GM18520 (cell line): ENCODE data around the gene POLR2C.

Experiments
- ATAC-seq: cut with Tn5 transposase; IDR thresholded peaks from one replicate; pipeline ENCODE4 v1.9.1; 2021; ENCODE audit not compliant: unreplicated experiment

POLR2C gene

DNA sequence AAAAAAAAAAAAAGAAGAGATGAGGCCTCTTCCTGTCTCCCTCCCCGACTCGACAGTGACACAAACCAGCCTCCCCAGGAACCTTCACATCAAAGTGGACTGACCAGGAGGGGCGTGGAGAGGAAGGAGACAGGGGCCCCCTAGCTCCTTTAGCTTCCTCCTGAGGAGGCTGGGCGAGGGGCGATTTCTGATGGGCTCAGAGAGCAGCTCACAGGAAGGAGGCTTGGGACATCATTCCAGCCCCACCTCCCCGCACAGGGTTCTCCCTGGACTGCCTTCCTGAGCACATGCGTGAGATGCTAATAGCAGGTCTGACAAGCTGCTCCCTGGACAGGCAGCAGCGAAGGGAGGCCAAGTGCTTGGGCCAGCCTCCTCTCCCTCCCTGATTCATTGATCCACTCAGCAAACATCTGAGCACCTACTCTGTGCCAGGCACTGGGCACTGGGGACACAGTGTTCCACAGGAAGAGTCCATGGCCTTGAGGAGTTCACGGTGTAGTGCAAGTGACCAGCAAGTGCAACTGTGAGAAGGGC lies 38.2 kb downstream of the POLR2C start:
- no peak for ATAC-seq

DNA sequence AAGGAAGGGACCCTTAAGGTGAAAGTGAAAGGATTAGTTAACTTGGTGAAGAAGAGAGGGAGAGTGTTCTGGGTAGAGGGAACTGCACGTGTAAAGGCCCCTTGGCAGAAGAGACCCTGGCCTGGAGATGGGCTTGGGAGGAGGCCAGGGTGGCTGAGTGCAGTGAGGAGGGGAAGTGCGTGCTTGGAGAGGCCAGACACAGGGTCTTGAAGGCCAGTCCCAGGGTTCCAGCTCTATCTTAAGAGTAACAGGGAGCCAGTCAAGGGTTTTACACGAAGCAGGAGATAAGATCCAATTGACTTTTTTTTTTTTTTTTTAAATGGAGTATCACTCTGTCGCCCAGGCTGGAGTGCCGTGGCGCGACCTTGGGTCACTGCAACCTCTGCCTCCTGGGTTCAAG lies 39.0 kb downstream of the POLR2C start:
- no peak for ATAC-seq

DNA sequence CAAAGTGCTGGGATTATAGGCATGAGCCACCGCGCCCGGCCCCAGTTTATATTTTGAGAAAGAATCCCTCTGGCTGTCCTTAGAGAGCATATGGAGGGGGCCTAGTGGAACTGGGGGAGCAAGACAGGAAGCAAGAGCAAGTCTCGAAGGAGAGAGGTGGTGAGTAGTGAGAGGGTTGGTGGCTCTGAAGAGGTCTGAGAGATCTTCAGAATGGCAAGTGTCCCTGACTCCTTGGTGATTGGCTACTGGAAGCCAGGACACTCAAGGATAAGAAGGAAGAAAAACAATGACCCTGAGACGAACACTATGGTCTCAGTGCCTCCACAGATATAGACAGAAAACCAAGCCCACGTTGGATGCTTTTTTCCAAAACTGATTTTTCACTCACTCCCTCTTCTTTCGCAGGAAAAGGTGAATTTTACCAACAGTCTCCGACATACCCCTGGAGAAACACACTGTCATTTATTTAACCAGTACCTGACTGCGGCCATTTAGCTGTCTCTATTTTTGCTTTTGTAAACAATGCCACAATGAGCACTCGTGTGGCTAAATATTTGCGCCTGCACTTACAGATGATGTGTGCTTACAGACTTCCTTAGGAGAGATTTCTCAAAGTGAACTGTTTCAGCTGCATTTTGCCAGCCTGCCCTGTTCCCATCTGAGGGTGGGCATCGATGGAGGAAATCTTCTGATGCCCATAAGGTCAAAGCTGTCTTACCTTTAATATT lies 39.7 kb downstream of the POLR2C start:
- ATAC-seq: no peak

DNA sequence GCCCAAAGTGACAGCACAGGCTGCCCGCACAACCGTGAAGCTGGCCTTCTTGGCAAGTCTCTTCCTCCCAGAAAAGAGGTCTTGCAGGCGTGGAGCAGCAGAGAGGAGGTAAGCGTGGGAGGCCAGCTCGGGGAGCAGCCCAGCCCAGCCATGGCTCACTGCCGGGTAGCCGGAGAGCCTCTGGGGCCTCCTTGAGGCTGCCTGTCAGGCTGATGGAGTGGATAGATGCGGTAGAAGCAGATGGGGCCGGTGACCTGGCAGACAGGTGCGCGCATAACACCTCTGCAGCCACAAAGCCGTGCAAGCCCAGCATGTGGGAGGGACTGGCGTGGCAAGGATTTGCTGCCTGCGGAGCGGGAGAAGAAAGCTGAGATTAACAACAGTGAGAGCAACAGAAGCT lies 40.9 kb downstream of the POLR2C start:
- ATAC-seq: no peak

DNA sequence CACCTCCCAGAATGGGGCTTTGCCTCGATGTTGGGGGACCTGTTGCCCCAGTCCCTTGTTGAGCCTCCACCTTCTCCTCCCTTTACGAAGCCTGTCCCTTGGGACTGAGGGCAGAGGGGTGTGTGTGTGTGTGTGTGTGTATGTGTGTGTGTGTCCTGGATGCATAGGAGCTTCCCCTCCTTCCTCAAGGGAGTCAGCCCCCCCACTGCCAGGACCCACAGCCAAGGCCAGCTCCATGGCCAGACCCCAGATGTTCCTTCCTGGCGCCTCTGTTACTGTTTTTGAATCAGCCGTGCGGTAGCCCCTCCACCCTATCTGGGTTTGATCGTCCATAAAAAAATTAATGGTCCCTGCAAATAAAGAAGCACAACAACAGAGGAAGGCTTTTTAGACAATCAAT lies 41.5 kb downstream of the POLR2C start:
- no peak for ATAC-seq

DNA sequence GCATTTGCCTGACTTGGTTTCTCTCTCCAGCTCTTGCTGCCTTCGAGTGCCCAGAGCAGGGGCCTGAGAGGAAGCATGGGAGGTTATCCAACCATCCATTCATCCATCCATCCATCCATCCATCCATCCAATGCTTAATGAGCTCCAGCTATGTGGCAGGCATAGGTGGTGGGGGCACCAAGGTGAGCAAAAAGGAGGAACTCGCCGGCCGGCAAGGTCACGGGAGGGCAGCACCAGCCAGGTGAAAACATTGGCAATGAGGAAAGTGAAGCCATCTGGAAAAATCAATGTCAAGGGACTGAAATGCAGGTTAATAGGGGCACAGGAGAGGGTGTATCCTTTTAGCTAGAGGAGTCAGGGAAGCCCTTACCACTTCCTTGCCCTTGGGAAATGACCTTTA lies 42.0 kb downstream of the POLR2C start:
- no peak for ATAC-seq

DNA sequence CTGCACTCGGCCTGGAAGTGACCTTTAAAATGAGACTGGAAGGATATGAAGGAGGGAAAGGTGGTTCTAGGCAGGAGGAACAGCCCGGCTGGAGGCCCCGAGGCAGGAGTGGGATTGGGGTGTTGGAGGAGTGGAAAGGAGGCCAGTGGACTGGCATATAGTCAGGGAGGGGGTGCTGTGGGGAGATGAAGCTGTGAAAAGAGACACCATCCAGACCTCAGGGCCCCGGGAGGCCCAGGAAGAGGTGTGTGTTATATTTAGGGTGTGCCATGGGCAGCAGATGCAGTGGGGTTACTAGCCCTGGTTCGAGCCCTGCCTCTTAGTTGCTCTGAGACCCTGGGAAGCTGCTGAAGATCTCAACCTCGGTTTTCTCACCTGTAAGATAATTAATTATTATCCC lies 42.7 kb downstream of the POLR2C start:
- no peak for ATAC-seq

DNA sequence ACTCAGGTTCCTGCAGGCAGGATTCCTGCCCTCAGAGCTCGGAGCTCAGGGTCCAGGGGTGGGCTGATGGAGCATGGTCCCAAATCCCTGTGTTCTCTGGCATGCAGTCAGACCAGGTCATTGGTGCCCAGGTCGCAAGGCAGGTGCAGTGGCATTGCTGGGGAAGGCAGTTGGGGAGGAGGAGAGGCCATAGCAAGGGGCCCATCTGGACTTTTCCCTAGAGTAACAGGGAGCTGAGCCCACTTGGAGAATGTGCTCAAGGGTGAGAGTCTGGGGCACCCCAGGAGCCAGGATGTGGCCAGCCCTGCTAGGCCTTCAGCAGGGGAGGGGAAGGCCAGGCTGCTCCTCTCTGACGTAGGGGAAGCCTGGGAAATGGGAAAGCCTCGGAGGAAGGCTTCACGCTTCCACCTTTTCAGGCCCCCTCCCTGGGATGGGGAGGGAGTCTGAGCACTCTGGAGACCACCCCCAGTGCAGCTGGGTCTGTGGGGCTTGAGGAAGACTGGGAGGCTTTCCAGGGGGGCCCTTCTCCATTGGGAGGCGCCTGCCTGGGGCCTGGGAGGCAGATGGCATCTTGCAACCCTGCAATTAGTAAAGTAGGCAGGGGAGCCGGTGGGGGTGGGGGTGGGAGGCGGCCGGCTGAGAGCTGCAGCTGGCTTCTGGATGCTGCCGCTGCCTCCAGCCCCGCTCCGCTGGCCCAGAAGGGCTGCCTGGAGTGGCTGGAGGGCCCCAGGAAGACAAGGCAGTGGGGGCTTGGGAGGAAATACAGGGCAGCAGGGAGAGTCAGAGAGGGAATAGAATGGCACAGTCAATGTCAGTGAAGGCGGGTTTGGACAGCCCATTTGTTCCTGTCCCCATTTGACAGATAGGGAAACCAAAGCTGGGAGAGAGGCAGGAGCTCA lies 44.9 kb downstream of the POLR2C start:
- no peak for ATAC-seq

DNA sequence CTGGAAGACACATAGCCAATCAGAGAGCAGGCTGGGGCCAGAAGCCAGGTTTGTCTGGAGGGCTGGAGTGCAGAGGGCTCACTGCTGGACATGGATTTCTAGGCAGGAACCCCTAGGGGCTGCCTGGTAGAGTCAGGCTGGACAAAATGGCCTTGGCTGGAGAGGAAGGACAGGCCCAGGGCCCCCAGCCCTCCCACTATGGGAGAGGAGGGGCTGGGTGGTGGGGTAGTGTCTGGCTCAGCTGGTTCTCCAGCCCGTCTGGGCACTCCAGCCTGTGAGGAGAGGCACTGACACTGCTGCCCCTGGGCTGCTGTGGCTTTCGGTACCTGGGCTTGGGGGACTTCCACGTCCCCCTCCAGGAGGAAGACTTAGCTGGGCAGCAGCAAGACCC lies 45.6 kb downstream of the POLR2C start:
- no peak for ATAC-seq

DNA sequence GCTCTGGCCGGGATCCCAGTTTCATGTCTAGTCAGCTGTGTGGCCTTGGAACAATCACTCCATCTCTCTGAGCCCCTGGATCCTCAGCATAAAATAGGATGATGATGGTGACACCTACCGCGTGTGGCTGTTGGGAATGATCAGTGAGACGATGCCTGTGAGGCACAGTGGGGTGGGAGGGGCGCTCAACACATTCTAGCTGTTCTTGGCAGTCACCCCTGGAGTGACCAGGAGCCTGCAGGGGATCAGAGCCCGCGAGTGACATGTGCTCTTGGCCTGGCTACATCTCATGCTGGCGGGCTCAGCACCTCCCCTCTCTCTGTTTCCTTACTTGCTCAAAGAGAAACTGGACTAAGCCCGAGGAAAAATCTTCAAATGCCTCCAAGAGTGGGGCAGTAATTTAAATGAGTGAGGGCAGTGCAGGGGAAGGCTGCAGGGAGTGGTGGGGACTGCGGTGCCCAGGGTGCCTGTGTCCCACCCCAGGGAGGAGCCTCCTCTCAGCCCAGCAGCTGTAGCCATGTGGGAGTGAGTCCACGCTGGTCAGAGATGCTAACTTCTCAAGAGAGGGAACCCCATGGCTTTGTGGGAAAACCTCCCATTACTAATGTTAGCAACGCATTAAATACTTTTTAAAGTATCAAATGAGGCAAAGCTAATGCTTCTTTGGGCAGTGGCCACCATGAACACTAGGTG lies 46.9 kb downstream of the POLR2C start:
- ATAC-seq: no peak

DNA sequence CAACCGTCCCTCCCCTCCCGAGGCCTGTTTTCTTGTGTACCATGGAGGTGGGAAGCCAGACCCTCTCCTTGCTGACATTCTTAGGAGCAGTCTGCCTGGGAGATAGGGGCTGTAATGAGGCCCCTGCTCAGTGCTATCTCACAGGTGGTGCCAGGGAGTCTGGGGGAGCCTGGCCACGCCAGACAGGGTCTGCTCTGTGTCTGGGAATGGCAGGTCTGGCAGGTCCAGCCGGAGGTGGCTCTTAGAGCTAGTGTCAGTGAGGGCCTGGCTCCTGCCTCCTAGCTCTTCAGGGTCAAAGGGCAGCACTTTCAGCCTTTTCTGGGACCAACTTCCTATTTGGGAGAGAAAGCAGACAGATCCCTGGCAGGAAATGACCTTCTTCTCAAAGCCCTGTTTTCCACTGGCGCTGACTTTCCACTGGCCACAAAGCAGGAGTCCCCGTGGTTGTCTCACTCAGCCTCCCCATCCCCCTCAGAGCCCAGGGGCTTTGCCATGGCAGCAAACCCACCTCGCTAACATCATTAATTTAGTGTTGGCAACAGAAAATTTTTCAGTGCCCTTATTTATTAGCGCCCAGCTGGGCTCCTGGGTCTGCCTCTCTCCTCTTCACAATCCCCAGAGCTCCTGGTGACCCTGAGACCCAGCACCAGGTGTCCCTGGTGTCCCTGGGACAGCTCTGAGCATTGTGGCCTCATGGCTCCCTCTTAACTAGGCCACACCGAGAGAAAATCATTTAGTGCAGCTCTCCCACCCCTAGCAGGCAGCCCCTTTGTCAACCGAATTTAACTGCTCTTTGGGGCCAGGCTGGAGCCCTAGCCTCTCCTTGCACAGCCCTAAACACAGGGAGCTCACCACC lies 47.8 kb downstream of the POLR2C start:
- no peak for ATAC-seq

DNA sequence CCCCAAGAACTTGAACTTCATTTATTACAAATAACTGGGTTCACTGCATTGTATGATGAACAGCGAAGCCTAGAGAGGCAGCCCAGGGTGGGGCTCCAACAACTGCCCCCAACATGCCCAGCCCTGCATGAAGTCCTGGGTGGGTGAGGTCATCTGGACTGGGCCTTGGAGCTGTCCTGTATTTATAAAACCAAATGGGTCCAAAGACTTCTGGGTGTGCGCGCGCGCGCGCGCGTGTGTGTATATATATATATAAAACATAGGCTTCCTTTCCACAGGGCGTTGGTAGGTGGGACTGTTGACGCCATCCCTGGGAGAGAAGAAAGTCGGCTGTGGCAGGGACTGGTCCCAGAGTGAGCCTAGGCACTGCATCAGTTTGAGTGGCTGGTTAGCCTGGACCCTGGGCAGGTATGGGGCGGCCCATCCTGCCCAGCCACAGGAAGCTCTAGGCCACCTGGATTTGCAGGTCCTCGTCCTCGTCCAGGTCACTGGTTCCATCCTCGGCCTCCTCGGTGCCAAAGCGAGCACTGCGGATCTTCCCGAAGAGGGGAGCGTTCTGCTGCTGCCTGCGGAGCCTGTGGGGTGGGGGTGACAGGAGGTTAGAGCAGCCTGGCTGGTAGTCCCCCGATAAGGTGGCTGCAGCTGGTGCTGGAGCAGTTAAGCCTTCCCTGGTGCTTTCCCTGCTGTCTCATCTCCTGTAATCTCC lies 50.0 kb downstream of the POLR2C start:
- ATAC-seq: no peak

DNA sequence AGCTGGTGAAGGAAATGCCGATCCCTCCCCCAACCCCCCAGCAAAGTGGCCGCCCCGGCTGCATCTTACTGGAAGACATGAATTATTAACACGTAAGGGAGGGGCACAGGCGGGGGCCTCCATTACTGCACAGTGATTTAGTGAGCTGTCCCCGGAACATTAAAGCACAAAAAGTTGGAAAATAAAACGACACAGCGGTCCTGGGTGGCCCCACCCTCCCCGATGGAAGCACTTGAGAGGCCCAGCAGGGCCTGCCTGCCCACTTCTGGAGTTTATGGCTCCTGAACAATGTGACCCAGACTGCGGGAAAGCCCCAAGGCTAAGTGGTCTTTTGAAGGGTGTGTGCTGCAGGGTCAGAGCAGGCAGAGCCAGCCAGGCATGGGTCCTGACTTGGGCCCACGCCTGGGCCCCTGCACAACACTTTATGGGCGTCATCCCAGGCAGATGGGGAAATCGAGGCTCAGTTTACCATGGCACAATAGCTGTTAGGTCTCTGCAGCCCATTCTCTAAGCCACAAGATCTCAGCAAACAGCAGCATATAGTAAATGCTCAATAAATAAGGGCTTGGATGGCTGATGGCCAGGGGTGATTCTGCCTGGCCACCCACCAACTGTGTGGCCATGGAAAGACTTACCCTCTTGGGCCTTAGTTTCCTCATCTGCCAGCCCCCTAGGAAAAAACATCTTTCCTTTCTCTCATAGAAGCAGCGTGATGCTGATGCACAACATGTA lies 51.1 kb downstream of the POLR2C start:
- ATAC-seq: no peak

DNA sequence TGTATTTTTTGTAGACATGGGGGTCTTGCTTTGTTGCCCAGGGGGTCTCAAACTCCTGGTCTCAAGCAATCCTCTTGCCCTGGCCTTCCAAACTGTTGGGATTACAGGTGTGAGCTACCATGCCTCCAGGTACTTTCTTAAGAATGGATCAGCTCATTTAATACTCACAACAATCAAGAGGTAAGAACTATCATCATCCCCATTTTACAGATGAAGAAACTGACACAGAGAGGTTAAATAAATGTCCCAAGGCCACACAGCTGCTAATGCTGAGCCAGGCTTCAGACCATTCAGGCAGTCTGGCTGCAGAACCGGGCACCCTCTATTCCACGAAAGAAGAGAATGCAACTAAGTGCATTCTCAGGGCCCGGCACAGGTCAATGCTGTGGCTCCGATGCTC lies 51.9 kb downstream of the POLR2C start:
- no peak for ATAC-seq

DNA sequence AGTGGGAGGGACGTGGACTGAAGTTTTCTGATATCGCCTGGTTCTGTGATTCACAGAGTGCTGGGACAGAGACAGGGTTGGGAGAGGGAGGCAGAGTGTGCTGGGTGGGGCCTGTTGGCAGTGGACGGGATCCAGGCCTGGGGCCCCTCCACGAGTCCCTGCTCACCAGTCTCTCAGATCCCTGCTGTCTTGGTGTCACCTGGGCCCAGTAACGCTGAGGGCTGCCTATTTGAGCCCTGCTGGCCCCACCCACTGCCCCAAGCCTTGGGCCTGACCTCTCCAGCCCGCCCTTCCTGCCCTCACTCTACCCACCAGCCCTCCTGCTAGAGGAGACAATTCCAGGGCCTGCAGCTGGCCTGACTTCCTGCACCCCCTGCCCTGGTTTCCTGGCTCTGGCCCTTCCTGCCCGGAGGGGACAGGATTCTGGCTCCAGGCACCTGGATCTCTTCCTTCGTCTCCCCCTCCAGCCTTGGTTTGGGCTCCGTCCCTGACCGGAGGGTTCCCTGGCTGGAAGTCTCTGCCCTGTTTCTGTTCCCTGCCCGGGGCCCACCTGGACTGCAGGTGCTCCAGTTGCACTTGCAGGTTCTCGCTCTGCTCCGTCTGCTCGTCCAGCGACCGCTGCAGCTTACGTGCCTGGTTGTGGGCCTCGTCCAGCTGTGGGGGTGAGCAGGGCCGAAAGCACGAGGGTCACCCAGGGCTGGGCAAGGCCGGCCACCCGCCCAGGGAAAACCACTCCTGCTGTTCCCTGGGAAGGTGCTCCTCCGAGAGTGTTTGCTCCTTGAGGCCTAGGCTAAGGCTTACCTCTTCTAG lies 52.5 kb downstream of the POLR2C start:
- no peak for ATAC-seq

DNA sequence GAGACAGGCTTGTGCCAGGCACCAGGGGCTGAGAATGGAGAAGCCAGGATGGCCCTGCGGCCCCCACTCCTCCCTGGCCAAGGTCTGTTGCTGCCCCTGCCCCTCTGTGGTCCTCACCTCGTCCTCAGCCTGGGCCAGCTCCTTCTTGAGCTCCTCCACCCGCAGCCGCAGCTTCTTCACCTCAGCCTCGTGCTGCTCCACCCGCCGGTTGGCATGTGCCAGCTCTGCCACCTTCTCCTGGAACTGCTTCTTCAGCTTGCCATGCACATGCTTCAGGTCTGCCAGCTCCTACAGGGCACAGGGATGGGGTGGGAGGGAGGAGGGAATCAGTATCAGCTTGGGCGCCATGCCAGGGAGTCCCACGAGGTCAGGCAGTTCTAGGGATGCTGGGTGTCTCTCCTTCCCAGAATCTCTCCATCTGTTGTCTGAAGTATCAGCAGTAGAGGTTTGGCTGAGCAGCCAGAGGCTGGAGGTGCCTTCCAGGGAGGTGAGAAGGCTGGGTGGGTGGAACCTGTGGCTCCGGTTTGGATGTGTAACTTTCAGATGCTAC lies 53.8 kb downstream of the POLR2C start:
- no peak for ATAC-seq

DNA sequence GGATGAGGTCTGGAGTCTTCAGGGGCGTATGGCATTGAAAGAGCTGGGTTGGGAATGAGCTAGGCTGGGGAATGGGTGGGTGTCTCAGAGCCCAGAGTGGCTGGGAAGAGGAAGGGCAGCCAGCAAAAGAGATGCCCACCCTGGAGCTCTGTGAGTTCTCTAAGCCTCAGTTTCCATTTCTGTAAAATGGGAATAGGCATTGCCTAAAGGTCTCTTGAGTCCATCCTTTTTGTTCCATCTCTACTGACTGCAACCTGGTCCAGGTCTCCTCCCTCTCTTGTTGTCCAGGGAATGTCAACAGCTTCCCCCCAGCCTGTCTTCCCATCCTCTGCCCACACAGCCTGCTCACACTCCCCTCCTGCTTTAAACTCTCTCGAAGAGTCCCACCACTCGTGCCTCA lies 54.3 kb downstream of the POLR2C start:
- ATAC-seq: no peak
